ENCODE data around the gene NRXN3.

NRXN3 gene

DNA sequence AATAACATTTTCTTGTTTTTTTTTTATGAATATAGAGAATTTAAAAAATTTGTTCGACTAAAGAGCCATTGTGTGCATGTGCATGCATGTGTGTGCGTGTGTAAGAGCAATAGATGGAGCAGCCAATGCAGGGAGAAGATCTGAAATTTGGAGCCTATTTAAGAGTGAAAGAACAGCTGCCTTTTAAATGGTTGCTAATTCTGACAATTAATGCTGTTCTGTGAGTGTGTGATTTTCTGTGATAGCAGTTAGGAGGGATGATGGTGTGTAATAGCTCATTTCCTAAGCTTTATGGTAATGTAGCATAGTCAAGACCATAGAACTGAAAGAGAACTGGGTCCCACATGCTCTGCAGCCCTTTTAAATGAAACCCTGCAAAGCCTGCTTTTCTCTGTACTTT, 137.9 kb downstream of the NRXN3 start:
- Histone ChIP-seq H3K4me1 (ENCODE audit: control insufficient read depth, insufficient read depth, low read length, poor library complexity, severe bottlenecking) (no peaks in the 10 kb centered on the region), H3K27ac (ENCODE audit: insufficient read depth, low read length, poor library complexity, severe bottlenecking) (no peak overlapping the region), H3K27me3 (replicated peaks; ENCODE audit: control insufficient read depth, insufficient read depth, low read length, poor library complexity, severe bottlenecking) (no peaks in the 10 kb centered on the region), H3K4me3 (ENCODE audit: insufficient read depth, low read depth, low read length, poor library complexity, severe bottlenecking) (no peak overlapping the region), H3K9me3 (ENCODE audit: control insufficient read depth, low read length) (no peaks in the 10 kb centered on the region), H3K36me3 (ENCODE audit: control insufficient read depth, insufficient read depth, low read length) (no peaks in the 10 kb centered on the region)
- no peak for DNase-seq

- DNase-seq = no peak
- Histone ChIP-seq H3K27ac (ENCODE audit: insufficient read depth, low read length, poor library complexity, severe bottlenecking) (no peak overlapping the region), H3K9me3 (ENCODE audit: control insufficient read depth, low read length) (no peaks in the 10 kb centered on the region), H3K27me3 (replicated peaks; ENCODE audit: control insufficient read depth, insufficient read depth, low read length, poor library complexity, severe bottlenecking) (no peaks in the 10 kb centered on the region), H3K4me1 (ENCODE audit: control insufficient read depth, insufficient read depth, low read length, poor library complexity, severe bottlenecking) (no peaks in the 10 kb centered on the region), H3K36me3 (ENCODE audit: control insufficient read depth, insufficient read depth, low read length) (no peaks in the 10 kb centered on the region), H3K4me3 (ENCODE audit: insufficient read depth, low read depth, low read length, poor library complexity, severe bottlenecking) (no peak overlapping the region)
Observed at GRCh38 chr14:78310272-78310671, 140.1 kb downstream of the NRXN3 start.

- no peaks in the 10 kb centered on the region for H3K4me1 ChIP-seq (ENCODE audit: control insufficient read depth, insufficient read depth, low read length, poor library complexity, severe bottlenecking)
- DNase-seq = no peak
- no peaks in the 10 kb centered on the region for H3K27me3 ChIP-seq (replicated peaks; ENCODE audit: control insufficient read depth, insufficient read depth, low read length, poor library complexity, severe bottlenecking)
- no peak overlapping the region for H3K27ac ChIP-seq (ENCODE audit: insufficient read depth, low read length, poor library complexity, severe bottlenecking)
- no peaks in the 10 kb centered on the region for H3K36me3 ChIP-seq (ENCODE audit: control insufficient read depth, insufficient read depth, low read length)
- H3K4me3 ChIP-seq (ENCODE audit: insufficient read depth, low read depth, low read length, poor library complexity, severe bottlenecking) = no peak overlapping the region
- no peaks in the 10 kb centered on the region for H3K9me3 ChIP-seq (ENCODE audit: control insufficient read depth, low read length)
Observed at GRCh38 chr14:78313499-78313898, 143.3 kb downstream of the NRXN3 start.

DNA sequence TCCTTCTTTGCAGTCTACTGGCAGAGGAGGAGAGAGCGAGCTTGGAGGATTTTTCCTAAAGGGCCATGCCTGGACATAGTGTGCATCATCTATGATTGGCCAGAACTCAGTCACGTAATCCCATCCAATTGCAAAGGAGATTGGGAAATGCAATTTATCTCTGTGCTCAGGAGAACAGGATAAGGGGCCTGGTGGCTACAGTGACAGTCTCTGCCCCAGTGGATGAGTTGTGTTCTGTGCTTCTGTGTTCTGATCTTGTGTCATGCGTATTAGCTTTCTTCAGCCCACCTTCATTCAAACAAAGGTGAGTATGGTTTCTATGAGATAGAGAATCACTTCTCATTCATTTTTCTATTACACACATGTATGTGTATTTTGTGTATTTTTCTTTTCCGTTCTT, 144.3 kb downstream of the NRXN3 start:
- Histone ChIP-seq H3K36me3 (ENCODE audit: control insufficient read depth, insufficient read depth, low read length) (no peaks in the 10 kb centered on the region), H3K4me3 (ENCODE audit: insufficient read depth, low read depth, low read length, poor library complexity, severe bottlenecking) (no peak overlapping the region), H3K27me3 (replicated peaks; ENCODE audit: control insufficient read depth, insufficient read depth, low read length, poor library complexity, severe bottlenecking) (no peaks in the 10 kb centered on the region), H3K4me1 (ENCODE audit: control insufficient read depth, insufficient read depth, low read length, poor library complexity, severe bottlenecking) (no peaks in the 10 kb centered on the region), H3K27ac (ENCODE audit: insufficient read depth, low read length, poor library complexity, severe bottlenecking) (no peak overlapping the region), H3K9me3 (ENCODE audit: control insufficient read depth, low read length) (no peaks in the 10 kb centered on the region)
- DNase-seq = no peak

- no peak for DNase-seq
Observed at GRCh38 chr14:78316052-78316451, 145.9 kb downstream of the NRXN3 start.

DNA sequence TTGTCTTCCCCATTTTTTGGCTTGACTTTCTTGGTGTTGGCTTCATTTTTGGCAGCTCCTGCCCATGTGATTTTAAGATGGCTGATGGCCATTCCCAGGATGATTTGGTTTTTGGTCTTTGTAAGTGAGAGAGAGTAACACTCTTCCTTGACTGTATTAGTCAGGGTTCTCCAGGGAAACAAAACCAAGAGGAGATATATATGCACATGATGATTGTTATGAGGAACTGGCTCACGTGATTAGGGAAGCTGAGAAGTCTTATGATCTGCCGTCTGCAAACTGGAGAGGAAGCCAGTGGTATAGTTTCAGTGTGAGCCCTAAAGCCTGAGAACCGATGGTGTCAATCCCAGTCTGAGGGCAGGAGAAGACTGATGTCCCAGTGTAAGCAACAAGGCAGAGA, 146.6 kb downstream of the NRXN3 start:
- Histone ChIP-seq H3K27ac (ENCODE audit: insufficient read depth, low read length, poor library complexity, severe bottlenecking) (no peak overlapping the region), H3K27me3 (replicated peaks; ENCODE audit: control insufficient read depth, insufficient read depth, low read length, poor library complexity, severe bottlenecking) (no peaks in the 10 kb centered on the region), H3K4me1 (ENCODE audit: control insufficient read depth, insufficient read depth, low read length, poor library complexity, severe bottlenecking) (no peaks in the 10 kb centered on the region), H3K9me3 (ENCODE audit: control insufficient read depth, low read length) (no peaks in the 10 kb centered on the region), H3K4me3 (ENCODE audit: insufficient read depth, low read depth, low read length, poor library complexity, severe bottlenecking) (no peak overlapping the region), H3K36me3 (ENCODE audit: control insufficient read depth, insufficient read depth, low read length) (no peaks in the 10 kb centered on the region)
- no peak for DNase-seq

More at GRCh38 chr14:78316052-78316451, 145.9 kb downstream of the NRXN3 start:
- Histone ChIP-seq H3K4me3 (ENCODE audit: insufficient read depth, low read depth, low read length, poor library complexity, severe bottlenecking) (no peak overlapping the region), H3K36me3 (ENCODE audit: control insufficient read depth, insufficient read depth, low read length) (no peaks in the 10 kb centered on the region), H3K27ac (ENCODE audit: insufficient read depth, low read length, poor library complexity, severe bottlenecking) (no peak overlapping the region), H3K4me1 (ENCODE audit: control insufficient read depth, insufficient read depth, low read length, poor library complexity, severe bottlenecking) (no peaks in the 10 kb centered on the region), H3K9me3 (ENCODE audit: control insufficient read depth, low read length) (no peaks in the 10 kb centered on the region), H3K27me3 (replicated peaks; ENCODE audit: control insufficient read depth, insufficient read depth, low read length, poor library complexity, severe bottlenecking) (no peaks in the 10 kb centered on the region)

DNA sequence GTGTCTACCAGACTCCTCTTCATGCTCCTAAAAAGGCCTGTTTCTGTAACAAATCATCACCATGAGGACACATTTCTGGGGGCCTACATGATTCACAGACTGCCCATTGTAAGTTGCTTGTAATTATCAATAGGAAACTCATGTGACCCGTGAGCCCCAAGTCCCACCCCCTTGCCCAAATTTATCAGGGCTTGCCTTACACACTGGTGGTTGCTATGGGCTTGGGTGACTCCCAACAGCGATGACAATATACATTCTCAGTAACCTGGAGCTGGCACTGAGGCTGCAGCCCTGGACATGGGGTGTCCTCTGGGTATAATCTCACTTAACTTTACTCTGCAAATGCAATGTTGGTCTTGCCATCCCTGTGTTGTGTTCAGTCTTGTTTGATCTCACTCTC, 149.2 kb downstream of the NRXN3 start:
- Histone ChIP-seq H3K4me3 (ENCODE audit: insufficient read depth, low read depth, low read length, poor library complexity, severe bottlenecking) (no peak overlapping the region), H3K27ac (ENCODE audit: insufficient read depth, low read length, poor library complexity, severe bottlenecking) (no peak overlapping the region), H3K36me3 (ENCODE audit: control insufficient read depth, insufficient read depth, low read length) (no peaks in the 10 kb centered on the region), H3K9me3 (ENCODE audit: control insufficient read depth, low read length) (no peaks in the 10 kb centered on the region), H3K4me1 (ENCODE audit: control insufficient read depth, insufficient read depth, low read length, poor library complexity, severe bottlenecking) (no peaks in the 10 kb centered on the region), H3K27me3 (replicated peaks; ENCODE audit: control insufficient read depth, insufficient read depth, low read length, poor library complexity, severe bottlenecking) (no peaks in the 10 kb centered on the region)
- DNase-seq = no peak

DNA sequence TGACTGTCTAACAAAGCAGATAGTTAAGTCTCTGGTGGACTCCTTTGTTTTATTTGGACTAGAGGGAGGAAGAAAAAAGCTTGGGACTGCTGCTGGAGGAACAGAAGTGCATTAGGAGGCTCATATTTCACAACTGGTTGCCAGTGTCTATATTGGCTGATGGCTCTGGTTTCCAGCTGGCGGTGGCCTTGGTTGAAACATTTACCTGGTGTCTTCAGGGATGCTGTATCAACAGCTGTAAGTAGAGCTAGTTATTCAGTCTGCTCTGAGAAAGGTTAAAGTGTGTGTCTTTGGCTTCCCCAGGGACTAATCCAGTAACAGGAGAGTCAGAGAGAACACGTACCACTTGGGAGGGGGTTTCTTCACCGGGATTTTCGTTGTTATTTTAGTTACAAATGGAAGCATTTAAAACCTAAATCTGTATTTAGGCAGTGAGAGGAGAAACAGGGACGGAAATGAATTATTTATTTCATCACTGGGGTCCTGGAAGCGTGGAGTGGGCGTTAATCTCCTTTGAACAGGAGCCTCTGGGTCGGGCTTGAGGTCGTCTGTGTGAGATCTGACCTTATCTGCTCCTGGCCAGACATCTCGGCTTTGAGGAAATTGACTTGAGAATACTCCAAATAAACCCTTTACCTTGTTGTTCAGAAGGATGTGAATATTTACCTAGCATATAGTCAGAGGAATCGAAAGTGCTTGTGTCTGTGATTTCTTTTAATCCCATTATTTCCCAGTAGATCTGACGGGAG, 149.9 kb downstream of the NRXN3 start:
- Histone ChIP-seq H3K4me3 (ENCODE audit: insufficient read depth, low read depth, low read length, poor library complexity, severe bottlenecking) (no peak overlapping the region), H3K27ac (ENCODE audit: insufficient read depth, low read length, poor library complexity, severe bottlenecking) (no peak overlapping the region), H3K9me3 (ENCODE audit: control insufficient read depth, low read length) (no peaks in the 10 kb centered on the region), H3K27me3 (replicated peaks; ENCODE audit: control insufficient read depth, insufficient read depth, low read length, poor library complexity, severe bottlenecking) (no peaks in the 10 kb centered on the region), H3K4me1 (ENCODE audit: control insufficient read depth, insufficient read depth, low read length, poor library complexity, severe bottlenecking) (no peaks in the 10 kb centered on the region), H3K36me3 (ENCODE audit: control insufficient read depth, insufficient read depth, low read length) (no peaks in the 10 kb centered on the region)
- no peak for DNase-seq

GRCh38 chr14:78324353-78324752, 154.2 kb downstream of the NRXN3 start:
- no peaks in the 10 kb centered on the region for H3K9me3 ChIP-seq (ENCODE audit: control insufficient read depth, low read length)
- H3K4me3 ChIP-seq (ENCODE audit: insufficient read depth, low read depth, low read length, poor library complexity, severe bottlenecking) = no peak overlapping the region
- DNase-seq = no peak
- no peaks in the 10 kb centered on the region for H3K27me3 ChIP-seq (replicated peaks; ENCODE audit: control insufficient read depth, insufficient read depth, low read length, poor library complexity, severe bottlenecking)
- H3K4me1 ChIP-seq (ENCODE audit: control insufficient read depth, insufficient read depth, low read length, poor library complexity, severe bottlenecking) = no peaks in the 10 kb centered on the region
- H3K36me3 ChIP-seq (ENCODE audit: control insufficient read depth, insufficient read depth, low read length) = no peaks in the 10 kb centered on the region
- H3K27ac ChIP-seq (ENCODE audit: insufficient read depth, low read length, poor library complexity, severe bottlenecking) = no peak overlapping the region

- no peak overlapping the region for H3K4me3 ChIP-seq (ENCODE audit: insufficient read depth, low read depth, low read length, poor library complexity, severe bottlenecking)
- H3K27me3 ChIP-seq (replicated peaks; ENCODE audit: control insufficient read depth, insufficient read depth, low read length, poor library complexity, severe bottlenecking) = no peaks in the 10 kb centered on the region
- no peaks in the 10 kb centered on the region for H3K9me3 ChIP-seq (ENCODE audit: control insufficient read depth, low read length)
- no peak for DNase-seq
- no peak overlapping the region for H3K27ac ChIP-seq (ENCODE audit: insufficient read depth, low read length, poor library complexity, severe bottlenecking)
- no peaks in the 10 kb centered on the region for H3K4me1 ChIP-seq (ENCODE audit: control insufficient read depth, insufficient read depth, low read length, poor library complexity, severe bottlenecking)
- H3K36me3 ChIP-seq (ENCODE audit: control insufficient read depth, insufficient read depth, low read length) = no peaks in the 10 kb centered on the region
Observed at GRCh38 chr14:78325911-78326310, 155.7 kb downstream of the NRXN3 start.

Data from effector memory CD4-positive, alpha-beta T cell (primary cell).